BJ (cell line): ENCODE data around the gene HMG20B. TPM values are rescaled to one million over a fixed set of nuclear protein-coding genes. Genes with fewer than 3 reads are reported as not detected.

Source experiments
- CTCF ChIA-PET: fragments of 350-600 bp; formaldehyde crosslinking; extraction: SDS; loops from one replicate; lab custom pipeline; 2021; ENCODE audit warnings: antibody characterized with exemption, inconsistent platforms; lab: Yijun Ruan, JAX
- POLR2A ChIA-PET: fragments of 300-600 bp; sonication (Branson Sonifier 250); formaldehyde crosslinking; extraction: SDS; loops from one replicate; lab custom pipeline; 2021; ENCODE audit warnings: antibody characterized with exemption; lab: Charles Lee
- DNase-seq: peaks from one replicate; pipeline ENCODE4 v3.0.0-alpha.2; 2011; ENCODE audit warnings: low read depth
- H3K27me3 ChIP-seq: 2 replicates; pipeline ENCODE4 v1.6.0; 2011; ENCODE audit warnings: low read length; ENCODE audit not compliant: control insufficient read depth, insufficient read depth
- H3K36me3 ChIP-seq: 2 replicates; pipeline ENCODE4 v1.5.1; 2011; ENCODE audit warnings: low read length; ENCODE audit not compliant: control insufficient read depth, insufficient read depth
- H3K4me3 ChIP-seq: 2 replicates; pipeline ENCODE4 v1.5.1; 2011; ENCODE audit warnings: low read depth, mild to moderate bottlenecking, control low read depth, low read length
- polyA minus RNA-seq: library from RNA; depleted of rRNA, polyadenylated mRNA; stranded (reverse); fragments of >200 nt; gene quantifications from 2 replicates; pipeline ENCODE4 v1.2.3, GENCODE V29; 2011; rRNA and poly(A)+ RNA removed
- polyA plus RNA-seq: library from polyadenylated mRNA; depleted of rRNA; stranded (reverse); fragments of >200 nt; gene quantifications from 2 replicates; pipeline ENCODE4 v1.2.3, GENCODE V29; 2011; rRNA removed
- TF ChIP-seq, protein P1 (sequence below): IDR thresholded peaks from 2 replicates; pipeline ENCODE4 v1.5.1; 2011; ENCODE audit warnings: low read depth, mild to moderate bottlenecking, control low read depth, inconsistent platforms, low read length, moderate library complexity; ENCODE audit not compliant: insufficient read depth

Gene HMG20B
- polyA plus RNA-seq (39.7 and 54.2 TPM in 2 replicates), polyA minus RNA-seq (10.2 and 14.9 TPM in 2 replicates)

- H3K27me3 ChIP-seq = no peaks in the 10 kb centered on the region
- DNase-seq = no peak
- H3K36me3 ChIP-seq = peaks cover 5% of the 10 kb centered on the region
- TF ChIP-seq, protein P1, sequence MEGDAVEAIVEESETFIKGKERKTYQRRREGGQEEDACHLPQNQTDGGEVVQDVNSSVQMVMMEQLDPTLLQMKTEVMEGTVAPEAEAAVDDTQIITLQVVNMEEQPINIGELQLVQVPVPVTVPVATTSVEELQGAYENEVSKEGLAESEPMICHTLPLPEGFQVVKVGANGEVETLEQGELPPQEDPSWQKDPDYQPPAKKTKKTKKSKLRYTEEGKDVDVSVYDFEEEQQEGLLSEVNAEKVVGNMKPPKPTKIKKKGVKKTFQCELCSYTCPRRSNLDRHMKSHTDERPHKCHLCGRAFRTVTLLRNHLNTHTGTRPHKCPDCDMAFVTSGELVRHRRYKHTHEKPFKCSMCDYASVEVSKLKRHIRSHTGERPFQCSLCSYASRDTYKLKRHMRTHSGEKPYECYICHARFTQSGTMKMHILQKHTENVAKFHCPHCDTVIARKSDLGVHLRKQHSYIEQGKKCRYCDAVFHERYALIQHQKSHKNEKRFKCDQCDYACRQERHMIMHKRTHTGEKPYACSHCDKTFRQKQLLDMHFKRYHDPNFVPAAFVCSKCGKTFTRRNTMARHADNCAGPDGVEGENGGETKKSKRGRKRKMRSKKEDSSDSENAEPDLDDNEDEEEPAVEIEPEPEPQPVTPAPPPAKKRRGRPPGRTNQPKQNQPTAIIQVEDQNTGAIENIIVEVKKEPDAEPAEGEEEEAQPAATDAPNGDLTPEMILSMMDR = no peak
- POLR2A ChIA-PET = no interaction called here
- peak within 1 kb of the TSS; percentile 75 for H3K4me3 ChIP-seq
- CTCF ChIA-PET = no interaction called here
These were observed at the start of gene HMG20B for GRCh38 chr19:3572855-3573161. Gene HMG20B (plus strand): TSS chr19:3572944. CDS start chr19:3573310, 366 bp downstream.

GRCh38 chr19:3523361-3524077 lies 49.2 kb upstream of the HMG20B start:
- peaks cover 44% of the 10 kb centered on the region for H3K36me3 ChIP-seq
- H3K4me3 ChIP-seq = no peak overlapping the region
- ChIA-PET CTCF (interaction anchor here (1.6 kb wide), 1 partner anchor 24 kb away, joined by 4 read pairs; no protein-coding TSS in a partner anchor), POLR2A (no interaction called here)
- H3K27me3 ChIP-seq = no peaks in the 10 kb centered on the region
- DNase-seq = no peak
- TF ChIP-seq, protein P1 = no peak

- POLR2A ChIA-PET = no interaction called here
- CTCF ChIA-PET = no interaction called here
- peaks cover 42% of the 10 kb centered on the region for H3K36me3 ChIP-seq
- H3K4me3 ChIP-seq = no peak overlapping the region
- DNase-seq = no peak
- TF ChIP-seq, protein P1 = no peak
- H3K27me3 ChIP-seq = no peaks in the 10 kb centered on the region
These were observed 48.5 kb upstream of the HMG20B start for GRCh38 chr19:3524078-3524842.

DNA sequence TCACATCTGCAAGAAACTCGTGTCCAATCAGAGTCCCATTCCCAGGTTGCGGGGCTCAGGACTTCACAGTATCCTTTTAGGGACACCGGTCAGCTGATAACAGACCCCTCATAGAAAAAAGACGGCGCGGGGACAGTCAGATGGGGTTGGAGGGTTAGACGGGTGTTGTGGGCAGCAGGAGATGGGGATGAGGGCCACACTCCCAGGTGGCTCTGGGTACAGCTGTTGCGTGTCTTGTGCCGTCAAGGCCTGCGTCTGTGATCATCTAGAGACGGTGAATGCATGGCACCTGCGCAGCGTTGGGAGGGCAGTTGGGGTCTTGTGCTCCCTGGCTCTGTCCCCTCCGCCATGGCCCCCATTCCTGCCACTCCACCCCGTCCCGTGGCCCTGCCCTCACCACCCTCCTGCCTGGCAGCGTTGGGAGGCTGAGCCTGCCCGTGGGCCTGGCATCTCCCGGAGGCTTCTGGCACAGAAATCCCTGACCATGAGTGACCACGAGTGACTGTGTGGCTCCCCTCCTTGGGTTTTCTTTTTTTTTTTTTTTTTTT lies 47.8 kb upstream of the HMG20B start:
- H3K36me3 ChIP-seq = peaks cover 40% of the 10 kb centered on the region
- H3K4me3 ChIP-seq = no peak overlapping the region
- TF ChIP-seq, protein P1 = no peak
- POLR2A ChIA-PET = no interaction called here
- H3K27me3 ChIP-seq = no peaks in the 10 kb centered on the region
- CTCF ChIA-PET = no interaction called here
- DNase-seq = no peak
